C4-2B (cell line): ENCODE data around the gene ICE2.

ENCODE experiments used
- H3K27ac ChIP-seq: fragments of 450-650 bp; 2 replicates; pipeline ENCODE4 v1.5.1; 2017
- CTCF ChIP-seq: fragments of 450-650 bp; conservative IDR thresholded peaks from 2 replicates; pipeline ENCODE4 v1.5.1; 2017; ENCODE audit warnings: mild to moderate bottlenecking
- ZFX ChIP-seq: fragments of 450-650 bp; IDR thresholded peaks from 2 replicates; pipeline ENCODE4 v1.6.1; 2017

ICE2 gene

DNA sequence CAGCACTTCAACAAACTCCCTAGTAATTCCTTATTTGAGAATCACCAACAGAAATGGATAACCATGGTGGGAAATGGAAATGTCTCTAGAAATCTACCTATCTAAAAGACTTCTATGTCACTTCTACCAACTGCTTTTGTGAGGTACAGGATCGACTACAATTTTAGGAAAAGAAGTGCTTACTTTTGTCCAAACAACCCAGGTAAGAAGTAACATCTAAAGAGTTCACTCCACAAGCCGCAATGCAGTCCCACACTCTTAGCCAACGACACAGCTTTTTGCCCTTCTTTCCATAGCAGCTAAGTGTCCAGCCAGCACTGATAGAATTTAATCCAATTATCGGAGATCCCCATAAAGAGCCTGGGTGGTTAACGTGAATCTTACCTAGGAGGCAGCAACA, 109.2 kb downstream of the ICE2 start:
- TF ChIP-seq CTCF (no peak), ZFX (no peak)
- no peak overlapping the region for H3K27ac ChIP-seq
